Mesendoderm (in vitro differentiated cells): Measurements from ENCODE around the gene PRR30.

Source experiments
- DNase-seq: peaks from one replicate; pipeline ENCODE4 v3.0.0; 2013
- H2AK5ac ChIP-seq: 2 replicates; pipeline ENCODE4 v1.6.1; 2013; ENCODE audit warnings: low read length, inconsistent platforms
- H2BK120ac ChIP-seq: 2 replicates; pipeline ENCODE4 v1.6.1; 2013; ENCODE audit warnings: low read depth, mild to moderate bottlenecking, low read length, moderate library complexity, mixed read lengths
- H2BK15ac ChIP-seq: replicated peaks from 2 replicates; pipeline ENCODE4 v1.6.1; 2013; ENCODE audit warnings: low read depth, mild to moderate bottlenecking, moderate library complexity
- H2BK5ac ChIP-seq: 2 replicates; pipeline ENCODE4 v1.6.1; 2013; ENCODE audit warnings: low read length, inconsistent platforms
- H3K18ac ChIP-seq: 2 replicates; pipeline ENCODE4 v1.6.1; 2013; ENCODE audit warnings: mild to moderate bottlenecking, low read length, mixed read lengths
- H3K23ac ChIP-seq: one replicate; pipeline ENCODE4 v1.6.1; 2013; ENCODE audit warnings: low read length
- H3K27ac ChIP-seq: 2 replicates; pipeline ENCODE4 v1.5.1; 2013; ENCODE audit warnings: low read depth, mild to moderate bottlenecking, inconsistent platforms, low read length, moderate library complexity
- H3K27me3 ChIP-seq: 2 replicates; pipeline ENCODE4 v1.6.1; 2013; ENCODE audit warnings: low read length, control low read depth, mild to moderate bottlenecking, inconsistent platforms; ENCODE audit not compliant: insufficient read depth, poor library complexity
- H3K36me3 ChIP-seq: 2 replicates; pipeline ENCODE4 v1.6.1; 2013; ENCODE audit warnings: low read length, inconsistent platforms; ENCODE audit not compliant: control insufficient read depth, insufficient read depth
- H3K4ac ChIP-seq: one replicate; pipeline ENCODE4 v1.6.1; 2013; ENCODE audit warnings: low read depth, mild to moderate bottlenecking, low read length, moderate library complexity
- H3K4me1 ChIP-seq: 2 replicates; pipeline ENCODE4 v1.6.1; 2013; ENCODE audit warnings: low read depth, low read length, inconsistent platforms; ENCODE audit not compliant: control insufficient read depth
- H3K4me2 ChIP-seq: 2 replicates; pipeline ENCODE4 v1.6.1; 2013; ENCODE audit warnings: low read length
- H3K4me3 ChIP-seq: 2 replicates; pipeline ENCODE4 v1.5.1; 2013; ENCODE audit warnings: mild to moderate bottlenecking, low read length
- H3K56ac ChIP-seq: one replicate; pipeline ENCODE4 v1.6.1; 2013; ENCODE audit warnings: low read length
- H3K79me1 ChIP-seq: 2 replicates; pipeline ENCODE4 v1.6.1; 2013; ENCODE audit warnings: low read length, inconsistent platforms
- H3K79me2 ChIP-seq: 2 replicates; pipeline ENCODE4 v1.6.1; 2013; ENCODE audit warnings: mild to moderate bottlenecking, low read length; ENCODE audit not compliant: control insufficient read depth, insufficient read depth
- H3K9ac ChIP-seq: 2 replicates; pipeline ENCODE4 v1.6.1; 2013; ENCODE audit warnings: low read length, inconsistent platforms
- H4K5ac ChIP-seq: one replicate; pipeline ENCODE4 v1.6.1; 2013; ENCODE audit warnings: low read length
- H4K8ac ChIP-seq: one replicate; pipeline ENCODE4 v1.6.1; 2013; ENCODE audit warnings: low read depth, mild to moderate bottlenecking, control low read depth, low read length, moderate library complexity
- WGBS: extraction: QIAGEN DNeasy Blood & Tissue Kit; methylation state at CpG from one replicate; pipeline ENCODE4 v1.1.7; 2013; ENCODE audit warnings: low lambda C conversion rate, missing lambda C conversion rate; ENCODE audit not compliant: insufficient coverage; ENCODE audit errors: extremely low coverage; 5-methylcytosine and 5-hydroxymethylcytosine counted together

Gene PRR30

GRCh38 chr2:27128668-27129571 lies 10.3 kb downstream of the PRR30 start:
- Histone ChIP-seq H2BK15ac (no peak overlapping the region), H3K4me1 (peaks cover 6% of the 10 kb centered on the region), H3K4me3 (no peak overlapping the region), H4K5ac (no peak overlapping the region), H3K18ac (no peak overlapping the region), H2AK5ac (no peak overlapping the region), H4K8ac (no peak overlapping the region), H2BK120ac (no peak overlapping the region), H3K4me2 (no peak overlapping the region), H3K36me3 (peaks cover 8% of the 10 kb centered on the region), H3K4ac (no peak overlapping the region), H3K27ac (no peak overlapping the region), H3K79me1 (peaks cover 10% of the 10 kb centered on the region), H3K56ac (no peak overlapping the region), H3K9ac (no peak overlapping the region), H3K79me2 (peaks cover 11% of the 10 kb centered on the region), H2BK5ac (no peak overlapping the region), H3K23ac (no peak overlapping the region), H3K27me3 (peaks cover 2% of the 10 kb centered on the region)
- no CpG with 5 or more reads among the region's 11 CpGs for WGBS
- no peak for DNase-seq

DNA sequence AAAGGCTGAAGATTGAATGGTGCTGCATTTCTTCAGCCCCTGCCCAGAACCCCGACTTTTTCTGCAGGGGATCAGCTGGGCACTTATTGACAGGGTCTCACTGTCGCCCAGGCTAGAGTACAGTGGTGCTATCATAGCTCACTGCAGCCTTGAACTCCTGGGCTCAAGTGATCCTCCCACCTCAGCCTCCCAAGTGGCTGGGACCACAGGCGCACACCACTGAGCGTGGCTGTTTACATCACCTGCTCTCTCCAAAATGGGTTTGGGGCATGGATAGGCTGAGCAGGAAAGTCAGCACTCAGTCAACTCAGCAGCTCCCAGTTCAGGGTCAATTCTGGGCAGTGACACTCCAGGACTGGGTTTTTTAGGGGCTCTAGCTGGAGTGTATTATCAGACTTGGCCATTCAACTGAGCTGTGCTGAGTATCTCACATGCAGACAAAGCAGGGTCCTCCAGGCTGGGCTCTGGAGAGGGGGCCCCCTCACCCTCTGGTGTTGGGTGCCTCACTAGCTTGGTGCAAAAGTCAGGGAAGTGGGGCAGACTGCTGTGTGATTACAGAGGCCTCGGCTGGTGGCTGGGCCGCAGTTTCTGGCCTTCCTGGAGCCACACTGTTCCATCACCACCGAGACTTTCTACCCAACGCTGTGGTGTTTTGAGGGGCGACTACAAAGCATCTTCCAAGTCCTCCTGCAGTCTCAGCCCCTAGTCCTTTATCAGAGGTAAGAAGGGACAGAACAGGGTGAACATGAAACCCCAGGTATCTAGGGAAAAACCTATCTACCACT lies 11.1 kb downstream of the PRR30 start:
- no peak overlapping the region for H2AK5ac ChIP-seq
- peaks cover 8% of the 10 kb centered on the region for H3K36me3 ChIP-seq
- H3K4ac ChIP-seq = no peak overlapping the region
- no peak overlapping the region for H3K4me2 ChIP-seq
- H2BK120ac ChIP-seq = no peak overlapping the region
- H3K27me3 ChIP-seq = peaks cover 2% of the 10 kb centered on the region
- no peak overlapping the region for H2BK5ac ChIP-seq
- no peak for DNase-seq
- WGBS = no CpG with 5 or more reads among the region's 9 CpGs
- peaks cover 3% of the 10 kb centered on the region for H3K79me2 ChIP-seq
- H3K56ac ChIP-seq = no peak overlapping the region
- H4K8ac ChIP-seq = no peak overlapping the region
- H3K4me1 ChIP-seq = peaks cover 2% of the 10 kb centered on the region
- peaks cover 5% of the 10 kb centered on the region for H3K79me1 ChIP-seq
- no peak overlapping the region for H3K4me3 ChIP-seq
- no peak overlapping the region for H4K5ac ChIP-seq
- H3K23ac ChIP-seq = no peak overlapping the region
- no peak overlapping the region for H3K9ac ChIP-seq
- no peak overlapping the region for H3K27ac ChIP-seq
- no peak overlapping the region for H2BK15ac ChIP-seq
- no peak overlapping the region for H3K18ac ChIP-seq

DNA sequence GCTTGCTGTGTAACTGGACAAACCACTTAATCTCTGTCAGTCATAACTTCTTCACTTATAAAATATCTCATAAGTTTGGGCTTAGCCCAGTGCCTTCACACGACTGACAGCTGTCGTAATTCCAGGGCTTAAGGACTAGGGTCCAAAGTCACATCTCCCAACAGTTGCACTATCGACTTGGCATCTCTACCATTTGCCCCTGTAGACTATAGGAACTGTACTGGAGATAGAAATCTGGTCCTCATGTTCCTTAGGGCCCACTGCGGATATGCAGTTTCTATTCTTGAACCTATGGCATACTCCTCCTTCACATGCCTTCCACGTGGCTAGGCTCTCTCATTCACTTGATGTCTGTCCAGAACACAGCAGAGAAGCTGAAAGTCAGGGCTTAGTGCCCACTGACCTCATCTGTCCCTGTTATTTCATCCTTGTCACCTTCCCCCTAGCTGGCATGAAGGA lies 12.9 kb downstream of the PRR30 start:
- Histone ChIP-seq H2BK5ac (no peak overlapping the region), H3K79me1 (no peaks in the 10 kb centered on the region), H3K18ac (no peak overlapping the region), H2BK15ac (no peak overlapping the region), H3K4ac (no peak overlapping the region), H3K4me2 (no peak overlapping the region), H2BK120ac (no peak overlapping the region), H4K5ac (no peak overlapping the region), H3K79me2 (no peaks in the 10 kb centered on the region), H4K8ac (no peak overlapping the region), H3K56ac (no peak overlapping the region), H3K23ac (no peak overlapping the region), H3K27me3 (peaks cover 8% of the 10 kb centered on the region), H3K36me3 (no peaks in the 10 kb centered on the region), H3K9ac (no peak overlapping the region), H2AK5ac (no peak overlapping the region), H3K4me1 (no peaks in the 10 kb centered on the region), H3K27ac (no peak overlapping the region), H3K4me3 (no peak overlapping the region)
- DNase-seq = no peak
- no CpG with 5 or more reads among the region's 5 CpGs for WGBS

DNA sequence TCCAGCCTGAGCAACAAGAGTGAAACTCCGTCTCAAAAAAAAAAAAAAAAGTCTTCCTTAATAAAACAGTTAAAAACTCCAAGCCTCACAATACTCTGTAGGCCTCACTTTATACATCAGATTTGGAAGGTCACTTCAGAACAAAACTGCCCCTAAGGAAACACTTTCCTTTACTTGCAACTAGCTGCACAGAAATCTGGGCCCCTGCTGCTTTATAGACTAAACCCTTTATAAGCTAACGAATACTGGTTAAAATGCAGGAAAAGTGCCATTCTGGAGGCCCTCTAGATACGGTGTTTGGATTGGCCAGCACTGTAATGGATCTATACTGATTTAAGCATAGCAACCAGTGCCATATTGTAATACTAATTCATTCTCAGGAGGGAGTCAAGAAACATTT lies 14.1 kb downstream of the PRR30 start:
- no peak overlapping the region for H3K4me2 ChIP-seq
- no peak overlapping the region for H4K5ac ChIP-seq
- H3K56ac ChIP-seq = no peak overlapping the region
- H2BK120ac ChIP-seq = no peak overlapping the region
- WGBS = no CpG with 5 or more reads among the region's 3 CpGs
- no peaks in the 10 kb centered on the region for H3K36me3 ChIP-seq
- H2BK5ac ChIP-seq = no peak overlapping the region
- no peak overlapping the region for H3K27ac ChIP-seq
- no peak overlapping the region for H2AK5ac ChIP-seq
- DNase-seq = no peak
- H3K4me1 ChIP-seq = no peaks in the 10 kb centered on the region
- H3K9ac ChIP-seq = no peak overlapping the region
- no peak overlapping the region for H3K23ac ChIP-seq
- no peak overlapping the region for H4K8ac ChIP-seq
- no peak overlapping the region for H3K18ac ChIP-seq
- no peak overlapping the region for H3K4ac ChIP-seq
- H2BK15ac ChIP-seq = no peak overlapping the region
- no peaks in the 10 kb centered on the region for H3K79me1 ChIP-seq
- H3K79me2 ChIP-seq = no peaks in the 10 kb centered on the region
- H3K4me3 ChIP-seq = no peak overlapping the region
- peaks cover 8% of the 10 kb centered on the region for H3K27me3 ChIP-seq

GRCh38 chr2:27123302-27124150 lies 15.7 kb downstream of the PRR30 start, which contains the start of gene ABHD1:
TSS of gene ABHD1 (plus strand) at chr2:27123815. CDS start at chr2:27123949, 134 bp downstream.
- peak within 1 kb of the TSS; percentile 64 for H3K4me2 ChIP-seq
- H2BK5ac ChIP-seq = no peak within 1 kb of the TSS
- H3K9ac ChIP-seq = peak within 1 kb of the TSS; percentile 42
- peak within 1 kb of the TSS; percentile 27 for H3K4me3 ChIP-seq
- H2BK15ac ChIP-seq = no peak within 1 kb of the TSS
- WGBS = no CpG with 5 or more reads among the region's 47 CpGs
- peaks cover 2% of the 10 kb centered on the region for H3K4me1 ChIP-seq
- no peaks in the 10 kb centered on the region for H3K79me1 ChIP-seq
- H3K27ac ChIP-seq = no peak within 1 kb of the TSS
- peak within 1 kb of the TSS; percentile 74 for H3K23ac ChIP-seq
- no peaks in the 10 kb centered on the region for H3K79me2 ChIP-seq
- no peak within 1 kb of the TSS for H4K5ac ChIP-seq
- peaks cover 10% of the 10 kb centered on the region for H3K27me3 ChIP-seq
- no peak for DNase-seq
- no peak within 1 kb of the TSS for H3K4ac ChIP-seq
- no peak within 1 kb of the TSS for H2BK120ac ChIP-seq
- no peak within 1 kb of the TSS for H2AK5ac ChIP-seq
- H3K56ac ChIP-seq = peak within 1 kb of the TSS; percentile 65
- H3K18ac ChIP-seq = no peak within 1 kb of the TSS
- H3K36me3 ChIP-seq = no peaks in the 10 kb centered on the region
- no peak within 1 kb of the TSS for H4K8ac ChIP-seq
